A673 (cell line): ENCODE results near the gene TRABD2A.

ENCODE experiments used
- CTCF ChIP-seq: fragments of 300-800, 200-600 bp; sonication (generic); conservative IDR thresholded peaks from 2 replicates; pipeline ENCODE4 v1.5.1; 2017; ENCODE audit warnings: low read depth, mild to moderate bottlenecking, antibody characterized with exemption, low read length, moderate library complexity, mixed read lengths
- EZH2 ChIP-seq: fragments of 200-600 bp; sonication (generic); IDR thresholded peaks from 2 replicates; pipeline ENCODE4 v1.6.1; 2017; ENCODE audit warnings: borderline replicate concordance, low read depth, mild to moderate bottlenecking, mixed read lengths, antibody characterized with exemption, low read length; ENCODE audit not compliant: poor library complexity, severe bottlenecking

DNA sequence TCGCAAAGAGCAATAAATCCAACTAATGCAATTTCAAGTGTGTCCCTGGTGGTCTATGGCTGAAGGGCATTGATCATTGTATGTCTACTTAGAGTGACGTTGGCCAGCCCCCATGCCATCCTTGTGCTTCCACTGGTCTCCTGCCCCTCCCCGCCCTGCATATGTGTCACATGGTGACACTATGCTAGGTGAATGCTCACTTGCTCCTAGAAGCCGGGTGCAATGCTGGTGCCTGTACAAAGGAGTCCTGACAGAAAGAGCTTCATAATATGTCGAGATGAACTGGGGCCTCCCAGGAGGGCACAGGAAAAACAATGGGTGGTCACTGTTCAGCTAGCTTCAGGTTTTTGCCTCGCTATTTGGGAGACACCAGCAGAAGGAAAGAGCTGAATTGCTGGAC is 5.9 kb upstream of the TRABD2A start:
- TF ChIP-seq CTCF, result no peak
- TF ChIP-seq EZH2, result no peak
